Ovary (tissue), 3 donors: ENCODE data around the gene DHX16.
A peak's percentile ranks its signal among the peaks of the same experiment; 100 is the strongest.

Experiments
- CTCF ChIP-seq, 3 donors: fragments of 450-650 bp in 2 of 3; fragments of 200-600 bp in 1 of 3; IDR thresholded peaks; one replicate each; pipeline versions ENCODE4 v1.5.1 to v1.8.0; 2016 to 2022; ENCODE audit warnings: antibody characterized with exemption in 3 of 3, mild to moderate bottlenecking in 1 of 3
- EP300 ChIP-seq: sonication (generic); formaldehyde crosslinking; IDR thresholded peaks from one replicate; pipeline ENCODE4 v1.6.1; 2017; ENCODE audit warnings: antibody characterized with exemption
- POLR2A ChIP-seq: fragments of 450-650 bp; IDR thresholded peaks from one replicate; pipeline ENCODE4 v1.6.1; 2017; ENCODE audit warnings: antibody characterized with exemption, mild to moderate bottlenecking, moderate library complexity
- donor health status: DM: no; HTN: no; CAD: no.

- TF ChIP-seq CTCF (IDR thresholded peaks at IDR 0.05) (peak in 1 of 3 donors; percentile 32), POLR2A (no peak), EP300 (no peak)
Measured at GRCh38 chr6:30612213-30612612, 60.6 kb downstream of the DHX16 start.
